ENCODE data around the gene TAAR5.
"Not testable (repeated sequence)": the region's sequence is repeated elsewhere in the genome, so short reads cannot be mapped to it uniquely, and the experiment has no call there.

GRCh38 chr6:132635906-132636305 lies 46.4 kb upstream of the TAAR5 start:
- not testable (repeated sequence) for TF ChIP-seq CTCF (optimal IDR thresholded peaks at IDR 0.05 in 1 of 3, IDR thresholded peaks at IDR 0.05 in 1 of 3, conservative IDR thresholded peaks at IDR 0.05 in 1 of 3; ENCODE audit: extremely low read depth in 1 of 3, insufficient read depth in 2 of 3, low read length in 3 of 3); EZH2 (IDR thresholded peaks at IDR 0.05; ENCODE audit: low read length)
